ENCODE results near the gene CT45A10.
"Not testable (repeated sequence)": the region's sequence is repeated elsewhere in the genome, so short reads cannot be mapped to it uniquely, and the experiment has no call there.

CT45A10 gene, protein sequence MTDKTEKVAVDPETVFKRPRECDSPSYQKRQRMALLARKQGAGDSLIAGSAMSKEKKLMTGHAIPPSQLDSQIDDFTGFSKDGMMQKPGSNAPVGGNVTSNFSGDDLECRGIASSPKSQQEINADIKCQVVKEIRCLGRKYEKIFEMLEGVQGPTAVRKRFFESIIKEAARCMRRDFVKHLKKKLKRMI

GRCh38 chrX:135893294-135893817 is at the start of gene CT45A10, which contains the start of gene SAGE1:
CT45A10 (minus strand) TSS chrX:135893444; CDS start chrX:135885344, 8,100 bp downstream.
SAGE1 (plus strand) TSS chrX:135893716; CDS start chrX:135896243, 2,527 bp downstream.
- DNase-seq (ENCODE audit: low read depth): no peak

GRCh38 chrX:135931644-135932487 is 38.6 kb upstream of the CT45A10 start:
- peak; percentile 37 for DNase-seq (ENCODE audit: low read depth)

GRCh38 chrX:135927897-135928296 is 34.7 kb upstream of the CT45A10 start:
- no peak for DNase-seq (ENCODE audit: low read depth)

GRCh38 chrX:135923353-135923752 is 30.1 kb upstream of the CT45A10 start:
- DNase-seq (ENCODE audit: low read depth): no peak

- DNase-seq (ENCODE audit: low read depth): not testable (repeated sequence)
Measured at GRCh38 chrX:135920516-135920915, 27.3 kb upstream of the CT45A10 start.

- no peak for DNase-seq (ENCODE audit: low read depth)
Measured at GRCh38 chrX:135914404-135914803, 21.2 kb upstream of the CT45A10 start.

- DNase-seq (ENCODE audit: low read depth): no peak
Measured at GRCh38 chrX:135910251-135910650, 17.0 kb upstream of the CT45A10 start.

GRCh38 chrX:135892781-135893180 is 463 bp downstream of the CT45A10 start:
- no peak for DNase-seq (ENCODE audit: low read depth)

DNA sequence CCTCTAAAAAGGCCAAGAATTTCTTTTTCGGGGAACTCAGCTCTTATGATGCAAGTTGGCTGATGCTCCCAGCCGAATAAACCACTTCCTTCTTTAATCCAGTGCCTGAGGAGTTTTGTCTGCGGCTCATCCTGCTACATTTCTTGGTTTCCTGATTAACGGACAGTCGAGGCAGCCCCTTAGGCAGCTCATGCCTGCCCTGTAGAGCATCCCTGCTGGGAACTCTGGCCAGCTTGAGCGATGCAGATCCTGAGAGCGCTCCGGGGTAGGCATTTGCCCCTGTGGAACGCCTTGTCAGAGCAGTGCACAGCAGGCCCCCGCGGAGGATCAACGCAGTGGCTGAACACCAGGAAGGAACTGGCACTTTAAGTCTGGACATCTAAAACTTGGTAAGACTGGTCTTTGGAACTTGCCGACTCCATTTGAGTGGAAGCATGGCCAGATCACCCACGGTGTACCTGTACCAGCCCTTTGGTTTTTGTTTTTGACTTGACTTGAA is 3.1 kb downstream of the CT45A10 start:
- DNase-seq (ENCODE audit: low read depth): no peak

DNA sequence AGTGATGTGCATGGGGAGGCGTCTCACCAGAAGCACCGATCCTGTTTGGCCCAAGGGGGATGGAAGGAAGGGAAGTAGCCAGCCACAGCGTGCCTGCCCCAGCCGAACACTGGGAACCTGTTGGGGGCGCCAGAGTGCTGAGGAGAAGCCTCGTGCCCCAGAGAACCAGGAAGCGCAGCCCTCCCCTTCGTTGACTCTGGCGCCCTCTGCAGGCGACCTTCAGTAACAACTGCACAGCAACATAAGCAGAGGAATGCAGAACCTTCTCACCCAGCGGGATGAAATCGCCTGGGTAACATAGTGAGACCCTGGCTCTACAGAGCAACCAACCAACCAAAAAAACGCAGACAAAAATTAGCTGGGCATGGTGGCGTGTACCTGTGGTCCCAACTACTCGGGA is 4.3 kb downstream of the CT45A10 start:
- not testable (repeated sequence) for DNase-seq (ENCODE audit: low read depth)

DNA sequence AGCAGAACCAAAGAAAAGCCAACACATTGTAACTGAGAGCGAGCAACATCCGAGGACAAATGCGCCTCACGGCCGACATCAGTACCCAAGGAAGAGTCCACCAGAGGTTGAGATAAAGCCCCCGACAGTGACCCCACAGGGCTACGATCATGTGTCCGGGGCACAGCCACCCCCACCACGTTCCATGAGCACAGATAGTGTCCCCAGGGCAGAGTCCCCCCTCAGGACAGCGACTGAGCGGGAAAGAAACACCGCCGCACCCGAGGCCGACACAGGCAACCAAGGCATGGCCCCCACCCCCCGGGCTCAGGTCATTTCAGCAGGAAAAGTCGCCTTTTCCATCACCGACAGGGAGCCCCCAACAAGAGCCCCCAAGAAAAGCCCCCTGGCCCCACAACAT is 5.0 kb downstream of the CT45A10 start:
- not testable (repeated sequence) for DNase-seq (ENCODE audit: low read depth)

DNA sequence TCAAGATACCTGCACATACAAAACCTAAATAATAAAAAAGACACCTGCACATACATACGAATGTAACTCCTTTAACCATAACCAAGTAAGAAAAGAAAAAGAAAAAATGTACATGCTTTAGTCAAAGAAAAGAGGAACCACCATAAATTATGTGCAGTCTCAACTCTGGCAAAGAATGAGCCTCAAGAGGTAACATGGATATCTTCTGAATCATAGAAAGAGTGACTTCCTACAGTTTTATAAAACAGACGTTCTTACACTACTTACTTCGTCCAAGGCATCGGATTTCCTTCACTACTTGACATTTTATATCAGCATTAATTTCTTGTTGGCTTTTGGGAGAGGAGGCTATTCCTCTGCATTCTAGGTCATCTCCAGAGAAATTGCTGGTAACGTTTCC is 10.5 kb downstream of the CT45A10 start:
- DNase-seq (ENCODE audit: low read depth): not testable (repeated sequence)

DNA sequence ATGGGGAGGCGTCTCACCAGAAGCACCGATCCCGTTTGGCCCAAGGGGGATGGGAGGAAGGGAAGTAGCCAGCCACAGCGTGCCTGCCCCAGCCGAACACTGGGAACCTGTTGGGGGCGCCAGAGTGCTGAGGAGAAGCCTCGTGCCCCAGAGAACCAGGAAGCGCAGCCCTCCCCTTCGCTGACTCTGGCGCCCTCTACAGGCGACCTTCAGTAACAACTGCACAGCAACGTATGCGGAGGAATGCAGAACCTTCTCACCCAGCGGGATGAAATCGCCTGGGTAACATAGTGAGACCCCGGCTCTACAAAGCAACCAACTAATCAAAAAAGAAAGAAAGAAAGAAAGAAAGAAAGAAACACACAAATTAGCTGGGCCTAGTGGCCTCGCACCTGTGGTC is 21.5 kb downstream of the CT45A10 start, which contains the start of gene CT45A9:
Gene CT45A9, minus strand, starts transcription at position 101 of the 400 bp plus-strand sequence. CDS start 3,751 bp downstream, outside the sequence.
- not testable (repeated sequence) for DNase-seq (ENCODE audit: low read depth)

DNA sequence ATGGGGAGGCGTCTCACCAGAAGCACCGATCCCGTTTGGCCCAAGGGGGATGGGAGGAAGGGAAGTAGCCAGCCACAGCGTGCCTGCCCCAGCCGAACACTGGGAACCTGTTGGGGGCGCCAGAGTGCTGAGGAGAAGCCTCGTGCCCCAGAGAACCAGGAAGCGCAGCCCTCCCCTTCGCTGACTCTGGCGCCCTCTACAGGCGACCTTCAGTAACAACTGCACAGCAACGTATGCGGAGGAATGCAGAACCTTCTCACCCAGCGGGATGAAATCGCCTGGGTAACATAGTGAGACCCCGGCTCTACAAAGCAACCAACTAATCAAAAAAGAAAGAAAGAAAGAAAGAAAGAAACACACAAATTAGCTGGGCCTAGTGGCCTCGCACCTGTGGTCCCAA is 38.8 kb downstream of the CT45A10 start, which contains the start of gene CT45A8:
Gene CT45A8, minus strand, starts transcription at position 101 of the 400 bp plus-strand sequence. CDS start 3,755 bp downstream, outside the sequence.
- DNase-seq (ENCODE audit: low read depth): not testable (repeated sequence)

GRCh38 chrX:135837180-135837579 is 56.1 kb downstream of the CT45A10 start, which contains the start of gene CT45A7:
CT45A7 (minus strand) TSS chrX:135837280; CDS start chrX:135833533, 3,747 bp downstream.
- DNase-seq (ENCODE audit: low read depth): not testable (repeated sequence)
